GM10266 (cell line): ENCODE measurements around the gene ELOVL1.

Experiments
- DNase-seq: peaks from one replicate; pipeline ENCODE4 v3.0.0; 2012; ENCODE audit errors: extremely low spot score
- CTCF ChIP-seq: IDR thresholded peaks from 2 replicates; pipeline ENCODE4 v1.5.1; 2012; ENCODE audit warnings: mild to moderate bottlenecking, low read depth; ENCODE audit not compliant: control insufficient read depth, insufficient read depth; ENCODE audit errors: missing control alignments

The ELOVL1 gene

GRCh38 chr1:43348809-43349593 lies 18.8 kb downstream of the ELOVL1 start:
- TF ChIP-seq CTCF, result no peak
- peak; percentile 81 for DNase-seq

- no peak for TF ChIP-seq CTCF
- DNase-seq, result no peak
Measured at GRCh38 chr1:43348343-43348808, 19.4 kb downstream of the ELOVL1 start.

GRCh38 chr1:43346636-43347035 lies 21.2 kb downstream of the ELOVL1 start:
- DNase-seq, result no peak
- TF ChIP-seq CTCF, result no peak

GRCh38 chr1:43345120-43345519 lies 22.7 kb downstream of the ELOVL1 start:
- no peak for TF ChIP-seq CTCF
- no peak for DNase-seq

GRCh38 chr1:43344267-43344850 lies 23.5 kb downstream of the ELOVL1 start:
- no peak for DNase-seq
- TF ChIP-seq CTCF, result no peak

GRCh38 chr1:43340559-43340958 lies 27.3 kb downstream of the ELOVL1 start:
- no peak for DNase-seq

More at GRCh38 chr1:43340559-43340958, 27.3 kb downstream of the ELOVL1 start:
- no peak for TF ChIP-seq CTCF
